LHCN-M2 (cell line): ENCODE measurements around the gene PLSCR3. TPM values are rescaled to one million over a fixed set of nuclear protein-coding genes. Genes with fewer than 3 reads are reported as not detected.

Experiments
- DNase-seq: peaks from one replicate; pipeline ENCODE4 v3.0.0-alpha.2; 2012; ENCODE audit warnings: low read depth
- total RNA-seq: library from RNA; depleted of rRNA; stranded (reverse); fragments of >200 nt; gene quantifications from 2 replicates; pipeline ENCODE4 v1.2.3, GENCODE V29; 2014

PLSCR3 gene
- total RNA-seq, 1 experiment from 2014 or later: 38.1 TPM

DNA sequence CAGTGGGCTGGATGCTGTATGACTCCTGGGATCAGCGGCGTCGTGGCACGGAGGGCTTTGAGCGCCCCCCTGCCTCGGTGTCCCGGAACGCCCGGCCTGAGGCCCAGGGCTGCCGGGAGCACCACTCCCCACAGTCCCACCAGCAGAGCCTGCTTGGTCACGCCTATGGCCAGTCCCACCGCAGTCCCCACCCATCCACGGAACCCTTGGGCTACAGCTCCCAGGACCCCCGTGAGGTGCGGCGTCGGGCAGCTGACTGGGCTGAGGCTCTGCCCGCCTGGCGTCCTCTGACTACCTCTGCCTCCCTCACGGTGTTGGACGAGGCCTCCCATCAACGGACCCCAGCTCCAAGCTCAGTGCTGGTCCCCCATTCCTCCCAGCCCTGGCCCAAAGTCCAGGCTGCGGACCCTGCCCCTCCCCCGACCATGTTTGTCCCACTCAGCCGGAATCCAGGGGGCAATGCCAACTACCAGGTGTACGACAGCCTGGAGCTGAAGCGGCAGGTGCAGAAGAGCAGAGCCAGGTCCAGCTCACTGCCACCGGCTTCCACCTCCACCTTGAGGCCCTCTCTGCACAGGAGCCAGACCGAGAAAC lies 32.7 kb upstream of the PLSCR3 start:
- no peak for DNase-seq

DNA sequence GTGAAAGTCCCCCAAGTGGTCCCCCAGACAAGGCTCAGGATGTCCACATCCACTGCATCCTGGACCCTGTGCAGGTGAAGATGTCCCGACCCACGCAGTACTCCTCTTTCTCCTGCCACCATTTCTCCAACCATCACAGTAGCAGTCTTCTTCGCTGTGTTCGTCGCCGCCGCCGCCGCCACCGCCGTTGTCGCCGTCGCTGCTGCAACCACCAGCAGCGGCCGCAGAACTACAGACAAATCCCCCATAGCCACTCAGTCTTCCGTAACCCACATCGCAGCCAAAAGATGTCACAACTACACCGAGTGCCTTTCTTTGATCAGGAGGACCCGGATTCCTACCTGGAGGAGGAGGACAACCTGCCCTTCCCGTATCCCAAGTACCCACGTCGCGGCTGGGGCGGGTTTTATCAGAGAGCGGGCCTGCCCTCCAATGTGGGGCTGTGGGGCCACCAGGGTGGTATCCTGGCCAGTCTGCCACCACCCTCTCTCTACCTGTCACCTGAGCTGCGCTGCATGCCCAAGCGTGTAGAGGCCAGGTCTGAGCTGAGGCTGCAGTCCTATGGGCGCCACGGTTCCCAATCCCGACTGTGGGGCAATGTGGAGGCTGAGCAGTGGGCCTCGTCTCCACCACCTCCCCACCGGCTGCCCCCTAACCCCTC lies 32.0 kb upstream of the PLSCR3 start:
- DNase-seq: no peak

DNA sequence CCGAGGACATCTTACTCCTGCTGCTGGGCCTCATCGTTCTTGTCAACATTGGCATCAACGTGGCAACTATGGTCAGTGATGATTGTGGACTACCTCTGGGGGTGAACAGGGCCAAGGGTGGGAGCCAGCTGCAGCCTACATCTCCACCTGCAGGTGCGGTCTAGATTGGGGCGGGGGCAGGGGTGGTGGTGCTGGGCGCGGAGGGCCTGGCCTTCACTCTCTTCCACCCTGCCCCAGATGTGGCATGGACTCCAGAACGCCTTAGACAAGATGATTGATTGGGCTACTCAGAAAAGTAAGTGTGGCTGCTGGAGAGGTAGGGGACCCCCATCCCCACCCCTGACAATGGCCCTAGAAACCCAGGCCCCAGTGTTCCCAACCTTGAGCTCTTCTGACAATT lies 31.4 kb upstream of the PLSCR3 start:
- no peak for DNase-seq

DNA sequence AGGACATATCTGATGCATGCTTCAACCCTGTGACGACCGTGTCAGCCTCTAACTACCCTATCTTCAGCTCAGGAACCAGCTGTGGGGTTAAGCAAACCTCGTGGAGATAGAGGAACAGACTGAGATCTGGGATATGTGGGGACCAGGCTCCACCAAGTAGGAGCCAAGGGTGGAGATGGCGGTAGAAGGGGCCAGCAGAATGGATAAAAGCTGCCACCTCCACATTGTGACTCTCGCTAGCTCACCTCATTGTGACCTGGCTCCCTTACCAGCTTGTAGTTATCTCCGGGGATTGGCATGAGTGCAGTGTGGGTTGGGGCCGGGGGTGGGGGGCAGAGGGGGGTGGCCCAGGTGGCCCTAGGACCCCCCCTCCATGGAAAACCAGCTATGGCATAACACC lies 31.0 kb upstream of the PLSCR3 start, which contains the start of gene SPEM2:
TSS of gene SPEM2 (plus strand) at position 301 of the 400 bp plus-strand sequence. CDS start at position 374, 73 bp downstream.
- no peak for DNase-seq

DNA sequence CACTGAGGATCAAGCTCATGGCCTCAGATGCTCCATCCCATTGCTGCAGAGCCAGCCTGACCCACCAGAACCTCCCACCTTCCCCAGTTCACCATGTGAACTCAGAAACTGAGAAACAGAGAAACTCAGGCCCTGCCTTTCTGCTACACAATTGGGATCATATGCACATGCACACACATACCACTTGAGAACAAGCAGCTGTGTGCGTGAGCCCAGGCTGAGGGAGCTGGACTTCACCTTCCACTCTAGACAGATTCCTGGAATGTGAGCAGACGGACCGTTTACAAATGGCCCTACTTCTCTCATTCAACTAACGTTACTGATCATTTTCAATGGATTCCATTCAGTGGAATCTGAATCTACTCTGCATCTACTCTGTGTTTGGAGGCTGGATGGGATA lies 29.4 kb upstream of the PLSCR3 start:
- no peak for DNase-seq

DNA sequence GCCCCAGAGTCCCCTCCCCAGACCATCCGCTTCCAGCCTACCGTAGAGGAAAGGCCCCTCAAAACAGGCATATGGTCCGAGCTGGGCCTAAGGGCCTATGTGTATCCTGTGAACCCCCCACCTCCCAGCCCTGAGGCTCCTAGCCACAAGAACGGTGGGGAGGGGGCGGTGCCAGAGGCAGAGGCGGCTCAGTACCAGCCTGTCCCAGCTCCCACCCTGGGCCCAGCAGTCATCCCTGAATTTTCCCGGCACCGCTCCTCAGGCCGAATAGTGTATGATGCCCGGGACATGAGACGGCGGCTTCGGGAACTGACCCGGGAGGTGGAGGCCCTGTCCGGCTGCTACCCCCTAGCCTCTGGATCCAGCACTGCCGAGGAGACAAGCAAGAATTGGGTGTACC lies 26.9 kb upstream of the PLSCR3 start:
- DNase-seq: no peak

DNA sequence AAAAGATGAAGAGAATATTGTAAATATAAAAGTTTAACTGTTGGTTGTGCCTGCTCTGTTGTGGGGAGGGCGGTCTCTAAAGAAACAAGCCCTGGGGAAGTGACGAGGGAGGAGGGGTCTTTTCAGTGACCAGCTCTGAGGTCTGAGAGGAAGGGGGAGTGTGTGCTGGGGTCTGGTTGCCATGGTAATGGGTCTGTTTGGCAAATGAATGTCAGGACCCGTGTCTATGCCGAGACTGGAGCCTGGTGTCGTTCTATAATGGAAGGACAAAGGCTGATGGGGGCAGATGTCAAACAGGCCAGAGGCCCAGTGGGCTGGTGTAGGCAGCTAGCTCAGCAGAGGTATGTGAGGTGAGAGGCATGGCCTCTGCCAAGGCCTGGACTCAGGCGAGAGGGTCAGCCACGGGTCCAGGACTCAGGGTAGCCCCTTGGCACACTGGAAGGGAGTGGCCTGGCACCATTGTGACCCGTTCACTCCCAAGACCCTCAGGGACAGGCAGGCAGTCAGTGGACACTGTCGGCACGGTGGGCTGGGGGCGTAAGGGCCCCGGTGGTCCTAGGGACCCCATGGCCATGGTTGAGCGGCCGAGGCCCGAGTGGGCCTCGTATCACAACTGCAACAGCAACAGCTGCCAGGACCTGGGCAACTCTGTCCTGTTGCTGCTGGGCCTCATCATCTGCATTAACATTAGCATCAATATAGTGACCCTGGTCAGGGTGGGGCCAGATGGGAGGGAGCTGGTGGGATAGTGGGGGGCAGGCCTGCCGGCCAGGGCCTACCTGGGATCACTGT lies 25.7 kb upstream of the PLSCR3 start, which contains the start of gene SPEM1:
TSS of gene SPEM1 (plus strand) at position 506 of the 792 bp plus-strand sequence. CDS start at position 567, 61 bp downstream.
- DNase-seq: no peak

DNA sequence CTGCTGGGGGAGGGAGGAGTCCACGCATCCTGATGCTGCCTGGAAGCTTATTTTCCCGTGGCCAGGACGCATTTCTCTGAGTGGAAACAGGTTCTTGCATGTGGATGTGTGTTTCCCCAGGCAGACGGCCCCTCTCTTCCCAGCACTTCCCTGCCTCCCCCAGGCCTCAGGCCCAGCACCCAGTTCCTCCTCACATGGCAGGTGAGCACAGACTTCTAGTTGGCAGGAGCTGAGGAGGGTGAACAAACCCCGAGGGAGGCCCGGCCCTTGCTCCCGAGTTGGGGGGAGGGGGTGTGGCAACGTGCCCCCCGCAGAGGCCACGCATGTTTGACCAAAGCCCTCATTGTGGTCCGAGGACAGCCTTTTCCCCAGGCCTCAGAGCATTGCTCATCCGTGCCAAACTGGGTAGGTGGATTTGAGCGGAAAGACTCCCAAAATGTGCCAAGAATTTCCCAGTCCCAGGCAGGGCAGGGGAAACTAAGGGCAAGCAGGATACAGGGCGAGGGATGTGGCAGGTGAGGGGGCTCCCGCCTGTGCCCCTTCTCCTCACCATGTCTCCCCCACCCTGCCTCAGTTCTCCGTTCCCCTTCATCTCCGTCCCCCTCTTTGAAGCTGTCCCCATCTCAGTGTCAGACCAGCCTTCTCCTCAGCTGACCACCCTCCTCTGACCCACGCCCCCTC lies 24.3 kb upstream of the PLSCR3 start:
- DNase-seq: no peak

DNA sequence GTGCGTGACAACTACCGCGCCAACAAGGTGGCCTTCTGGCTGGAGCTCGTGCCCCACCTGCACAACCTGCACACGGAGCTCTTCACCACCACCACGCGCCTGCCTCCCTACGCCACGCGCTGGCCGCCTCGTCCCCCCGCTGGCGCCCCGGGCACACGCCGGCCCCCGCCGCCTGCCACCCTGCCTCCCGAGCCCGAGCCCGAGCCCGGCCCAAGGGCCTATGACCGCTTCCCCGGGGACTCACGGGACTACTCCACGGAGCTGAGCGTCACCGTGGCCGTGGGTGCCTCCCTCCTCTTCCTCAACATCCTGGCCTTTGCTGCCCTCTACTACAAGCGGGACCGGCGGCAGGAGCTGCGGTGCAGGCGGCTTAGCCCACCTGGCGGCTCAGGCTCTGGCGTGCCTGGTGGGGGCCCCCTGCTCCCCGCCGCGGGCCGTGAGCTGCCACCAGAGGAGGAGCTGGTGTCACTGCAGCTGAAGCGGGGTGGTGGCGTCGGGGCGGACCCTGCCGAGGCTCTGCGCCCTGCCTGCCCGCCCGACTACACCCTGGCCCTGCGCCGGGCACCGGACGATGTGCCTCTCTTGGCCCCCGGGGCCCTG lies 22.8 kb upstream of the PLSCR3 start:
- DNase-seq: no peak

DNA sequence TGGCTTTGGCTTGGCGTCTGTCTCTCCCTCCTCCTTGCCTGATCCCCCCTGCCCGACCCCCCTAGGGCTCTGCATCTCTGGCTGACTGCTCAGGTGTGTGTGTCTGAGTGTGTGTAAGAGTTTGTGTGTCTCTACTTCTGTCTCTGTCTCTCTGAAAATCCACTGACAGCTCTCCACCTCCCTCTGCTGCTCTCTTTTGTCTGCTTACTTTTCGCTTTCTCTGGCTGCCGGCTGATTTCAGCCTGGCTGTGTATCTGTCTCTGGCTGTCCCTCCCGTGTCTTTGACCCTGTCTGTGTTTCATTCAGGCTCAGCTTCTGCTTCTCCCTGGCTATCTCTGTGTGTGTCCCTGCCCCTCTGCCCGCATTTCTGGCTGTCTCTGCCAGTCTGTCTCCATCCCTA lies 22.0 kb upstream of the PLSCR3 start:
- DNase-seq: no peak

DNA sequence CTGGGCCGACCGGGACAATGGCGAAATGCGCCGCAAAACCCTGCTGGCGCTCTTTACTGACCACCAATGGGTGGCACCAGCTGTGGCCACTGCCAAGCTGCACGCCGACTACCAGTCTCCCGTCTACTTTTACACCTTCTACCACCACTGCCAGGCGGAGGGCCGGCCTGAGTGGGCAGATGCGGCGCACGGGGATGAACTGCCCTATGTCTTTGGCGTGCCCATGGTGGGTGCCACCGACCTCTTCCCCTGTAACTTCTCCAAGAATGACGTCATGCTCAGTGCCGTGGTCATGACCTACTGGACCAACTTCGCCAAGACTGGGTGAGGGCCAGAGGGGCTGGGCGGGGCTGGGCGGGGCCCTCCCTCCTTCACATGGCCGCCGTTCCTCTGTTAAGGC lies 21.5 kb upstream of the PLSCR3 start:
- no peak for DNase-seq

DNA sequence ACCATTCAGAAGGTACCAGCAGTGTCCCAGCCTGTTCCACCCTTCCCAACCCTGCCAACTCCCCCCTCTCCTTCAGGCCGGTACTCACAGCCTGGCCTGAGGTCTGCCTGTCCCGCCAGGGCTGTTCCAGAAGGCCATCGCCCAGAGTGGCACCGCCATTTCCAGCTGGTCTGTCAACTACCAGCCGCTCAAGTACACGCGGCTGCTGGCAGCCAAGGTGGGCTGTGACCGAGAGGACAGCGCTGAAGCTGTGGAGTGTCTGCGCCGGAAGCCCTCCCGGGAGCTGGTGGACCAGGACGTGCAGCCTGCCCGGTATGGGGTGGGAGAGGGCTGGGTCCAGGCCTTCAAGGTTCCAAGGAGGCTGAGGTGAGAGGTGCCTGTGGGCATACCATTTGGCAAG lies 20.5 kb upstream of the PLSCR3 start:
- no peak for DNase-seq

DNA sequence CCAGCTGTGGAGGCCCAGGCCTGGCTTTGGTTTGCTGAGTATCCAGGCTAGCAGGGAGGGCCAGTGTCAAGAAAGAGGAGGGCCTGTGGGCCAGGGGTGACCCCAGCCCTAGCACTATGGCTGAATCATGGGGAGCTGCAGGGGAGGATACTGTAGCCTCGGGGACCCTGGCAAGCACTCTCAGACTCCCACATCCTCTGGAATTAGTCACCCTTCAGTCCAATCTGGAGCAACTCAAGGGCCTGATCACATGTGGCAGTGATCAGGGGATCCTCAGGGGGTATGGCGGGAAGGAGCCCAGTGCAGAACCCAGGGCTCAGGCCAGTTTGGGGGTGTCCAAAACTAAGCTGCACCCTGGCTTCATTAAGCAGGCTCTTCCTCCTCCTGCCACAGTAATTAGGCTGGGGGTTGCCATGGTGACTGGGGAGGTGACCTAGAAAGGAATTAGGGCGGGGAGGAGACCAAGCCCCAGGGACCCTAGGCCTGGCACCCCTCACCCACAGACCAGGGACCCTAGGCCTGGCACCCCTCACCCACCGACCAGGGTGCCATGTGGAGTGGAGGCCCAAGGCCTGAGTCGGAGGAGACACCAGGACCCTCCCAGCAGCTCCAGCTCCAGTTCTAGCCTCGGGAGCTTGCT lies 19.1 kb upstream of the PLSCR3 start:
- DNase-seq: peak; percentile 24

DNA sequence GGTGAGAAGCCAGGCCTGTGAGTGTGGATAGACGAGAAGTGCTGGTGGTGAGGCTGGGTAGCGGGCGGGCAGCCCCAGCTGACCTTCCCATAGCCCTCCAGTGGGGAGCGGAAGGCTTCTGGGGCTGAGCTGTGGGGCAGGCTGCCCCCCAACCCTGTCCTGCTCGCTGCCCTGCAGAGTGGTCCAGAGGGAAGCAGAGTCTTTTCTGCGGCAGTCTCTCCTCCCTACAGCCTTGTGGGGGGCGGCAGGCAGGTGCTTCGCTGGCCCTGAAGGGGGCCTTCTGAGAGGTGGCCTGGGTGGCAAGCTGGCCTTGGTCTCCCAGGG lies 17.1 kb upstream of the PLSCR3 start:
- no peak for DNase-seq

DNA sequence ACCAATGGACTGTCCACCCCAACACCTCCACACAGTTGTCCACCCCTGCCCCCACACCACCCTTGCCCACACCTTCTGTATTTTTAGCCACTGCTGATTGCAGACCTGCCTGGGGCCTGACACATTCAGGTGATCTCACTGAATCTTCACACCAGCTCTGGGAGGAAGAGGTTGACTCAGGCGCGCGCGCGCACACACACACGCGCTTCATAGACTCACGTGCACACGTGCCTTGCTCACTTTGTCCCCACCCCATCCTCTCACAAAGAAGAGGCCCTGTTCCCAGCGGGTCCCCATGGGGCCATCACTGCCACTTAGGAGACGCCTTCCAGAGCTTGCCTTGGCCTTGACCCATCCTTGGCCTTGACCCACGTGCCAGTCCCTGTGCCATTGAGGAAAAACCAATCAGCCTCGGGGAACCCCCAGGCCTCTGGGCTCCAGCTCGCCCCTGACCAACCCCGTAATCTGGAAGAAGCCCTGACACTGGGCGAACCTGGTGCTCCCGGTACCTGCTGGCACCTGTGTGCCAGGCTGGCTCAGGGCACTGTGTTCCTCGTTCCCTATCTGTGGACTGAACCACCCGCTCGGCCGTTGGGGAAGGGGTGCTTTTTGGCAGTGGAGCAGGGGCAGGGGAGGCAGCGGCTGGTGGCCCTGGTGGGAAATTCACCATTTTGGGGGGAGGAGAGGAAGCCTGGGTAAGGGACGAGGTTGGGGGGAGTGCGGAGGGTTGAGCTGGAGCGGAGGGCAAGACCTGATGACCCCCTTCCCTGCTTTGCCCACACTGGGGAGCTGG lies 16.5 kb upstream of the PLSCR3 start:
- DNase-seq: no peak

DNA sequence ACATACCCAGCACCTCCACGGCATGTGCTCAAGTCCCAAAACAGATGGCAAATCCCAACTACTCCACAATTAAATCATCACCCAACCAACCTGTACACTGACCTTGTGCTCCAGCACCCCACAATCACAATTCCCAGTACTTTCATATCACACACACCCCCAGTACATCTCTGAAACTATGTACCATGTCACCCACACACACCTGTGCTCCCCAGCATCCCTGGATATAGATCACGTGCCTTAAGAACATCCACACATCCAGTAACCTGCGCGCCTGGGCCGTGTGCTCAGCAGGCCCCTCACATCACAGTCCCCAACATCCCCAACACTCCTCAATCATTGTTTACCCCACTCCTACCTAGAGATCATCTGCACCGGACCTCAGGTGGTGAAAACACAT lies 15.4 kb upstream of the PLSCR3 start:
- DNase-seq: no peak

DNA sequence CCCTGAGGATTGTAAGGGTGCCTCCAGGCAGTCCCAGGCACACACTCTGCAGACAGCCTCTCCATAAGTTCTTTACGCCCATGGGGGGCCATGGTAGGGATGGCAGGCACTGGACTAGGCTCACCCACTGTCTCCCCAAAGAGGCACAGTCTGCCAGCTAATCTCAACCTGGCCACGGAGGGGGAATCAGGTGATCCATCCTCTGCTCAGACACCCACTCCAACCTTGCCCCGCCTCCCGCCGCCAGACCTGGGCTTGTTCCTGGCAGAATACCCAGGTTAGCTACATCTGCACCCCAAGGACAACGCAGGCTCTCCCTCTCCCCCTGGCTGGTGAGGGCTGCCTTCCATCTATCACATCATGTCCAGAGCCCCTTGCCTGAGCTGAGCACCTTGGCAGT lies 14.5 kb upstream of the PLSCR3 start:
- DNase-seq: no peak

DNA sequence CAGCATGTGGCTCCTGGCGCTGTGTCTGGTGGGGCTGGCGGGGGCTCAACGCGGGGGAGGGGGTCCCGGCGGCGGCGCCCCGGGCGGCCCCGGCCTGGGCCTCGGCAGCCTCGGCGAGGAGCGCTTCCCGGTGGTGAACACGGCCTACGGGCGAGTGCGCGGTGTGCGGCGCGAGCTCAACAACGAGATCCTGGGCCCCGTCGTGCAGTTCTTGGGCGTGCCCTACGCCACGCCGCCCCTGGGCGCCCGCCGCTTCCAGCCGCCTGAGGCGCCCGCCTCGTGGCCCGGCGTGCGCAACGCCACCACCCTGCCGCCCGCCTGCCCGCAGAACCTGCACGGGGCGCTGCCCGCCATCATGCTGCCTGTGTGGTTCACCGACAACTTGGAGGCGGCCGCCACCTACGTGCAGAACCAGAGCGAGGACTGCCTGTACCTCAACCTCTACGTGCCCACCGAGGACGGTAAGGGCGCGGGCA lies 14.0 kb upstream of the PLSCR3 start:
- DNase-seq: no peak

DNA sequence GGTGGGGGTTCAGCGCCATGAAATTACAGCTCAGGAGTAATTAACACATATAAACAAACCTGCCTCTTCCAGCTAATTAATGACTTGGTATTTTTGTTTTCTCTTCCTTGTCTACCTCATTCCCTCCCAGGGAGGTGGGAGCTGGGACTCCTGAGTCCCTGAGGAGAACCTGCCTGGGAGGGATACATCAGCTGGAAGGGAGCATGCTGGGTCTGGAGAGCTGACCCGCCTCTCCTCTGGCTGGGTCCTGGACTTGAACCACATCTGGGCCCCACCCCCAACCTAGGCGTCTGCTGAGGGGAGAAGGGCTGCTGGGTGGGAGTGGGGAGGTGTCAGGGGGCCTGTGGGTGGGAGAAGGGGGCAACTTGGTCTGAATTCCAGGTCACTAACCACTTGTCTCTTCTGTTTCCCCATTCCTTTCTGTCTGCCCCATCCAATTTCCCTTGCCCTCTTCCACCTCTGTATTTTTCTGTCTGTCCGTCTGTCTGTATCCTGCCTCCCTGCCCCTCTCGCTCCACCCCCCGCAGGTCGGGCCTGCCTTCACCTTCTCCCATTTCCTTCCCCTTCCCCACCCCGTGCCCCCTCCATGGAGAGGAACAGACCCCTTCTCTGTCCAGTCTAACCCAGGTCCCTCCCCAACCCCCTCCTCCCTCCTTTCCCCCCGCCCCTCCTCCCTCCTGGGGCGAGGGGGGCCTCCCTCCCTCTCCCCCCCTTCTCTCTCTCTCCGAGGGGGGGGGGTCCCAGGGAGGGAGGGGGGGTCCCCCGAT lies 13.3 kb upstream of the PLSCR3 start, which contains the start of gene NLGN2:
TSS of gene NLGN2 (plus strand) at position 361 of the 767 bp plus-strand sequence. CDS start 411 bp downstream, outside the sequence.
- no peak for DNase-seq
